ENCODE data around the gene SSC5D.

GRCh38 chr19:55492362-55492944 is 4.2 kb downstream of the SSC5D start:
- TF ChIP-seq CTCF (IDR thresholded peaks at IDR 0.05) (no peak), ZFX (IDR thresholded peaks at IDR 0.05; ENCODE audit: borderline replicate concordance) (no peak)

Measured in 22Rv1 (cell line).